Subcutaneous adipose tissue (tissue), 4 donors: ENCODE data around the gene ANAPC2. TPM values are rescaled to one million over a fixed set of nuclear protein-coding genes. Genes with fewer than 3 reads are reported as not detected.

Source experiments
- total RNA-seq, 4 donors: library from RNA; depleted of rRNA; stranded (reverse); fragments of >200 nt; gene quantifications; one replicate each; pipeline ENCODE4 v1.1.0, GENCODE V29; 2016
- TF ChIP-seq, protein P1 (sequence below): fragments of 450-650 bp; IDR thresholded peaks from one replicate; pipeline ENCODE4 v1.5.1; 2016; ENCODE audit warnings: low read depth, mild to moderate bottlenecking, control low read depth, antibody characterized with exemption, moderate library complexity

Gene ANAPC2
- total RNA-seq, 4 donors from 2014 or later = 11.6 to 53.1 (median 22.6) TPM

GRCh38 chr9:137159105-137160053, 29.0 kb downstream of the ANAPC2 start:
- TF ChIP-seq, protein P1, sequence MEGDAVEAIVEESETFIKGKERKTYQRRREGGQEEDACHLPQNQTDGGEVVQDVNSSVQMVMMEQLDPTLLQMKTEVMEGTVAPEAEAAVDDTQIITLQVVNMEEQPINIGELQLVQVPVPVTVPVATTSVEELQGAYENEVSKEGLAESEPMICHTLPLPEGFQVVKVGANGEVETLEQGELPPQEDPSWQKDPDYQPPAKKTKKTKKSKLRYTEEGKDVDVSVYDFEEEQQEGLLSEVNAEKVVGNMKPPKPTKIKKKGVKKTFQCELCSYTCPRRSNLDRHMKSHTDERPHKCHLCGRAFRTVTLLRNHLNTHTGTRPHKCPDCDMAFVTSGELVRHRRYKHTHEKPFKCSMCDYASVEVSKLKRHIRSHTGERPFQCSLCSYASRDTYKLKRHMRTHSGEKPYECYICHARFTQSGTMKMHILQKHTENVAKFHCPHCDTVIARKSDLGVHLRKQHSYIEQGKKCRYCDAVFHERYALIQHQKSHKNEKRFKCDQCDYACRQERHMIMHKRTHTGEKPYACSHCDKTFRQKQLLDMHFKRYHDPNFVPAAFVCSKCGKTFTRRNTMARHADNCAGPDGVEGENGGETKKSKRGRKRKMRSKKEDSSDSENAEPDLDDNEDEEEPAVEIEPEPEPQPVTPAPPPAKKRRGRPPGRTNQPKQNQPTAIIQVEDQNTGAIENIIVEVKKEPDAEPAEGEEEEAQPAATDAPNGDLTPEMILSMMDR = no peak

GRCh38 chr9:137158625-137159024, 29.7 kb downstream of the ANAPC2 start:
- TF ChIP-seq, protein P1 = no peak

- TF ChIP-seq, protein P1 = no peak
These were observed 30.5 kb downstream of the ANAPC2 start for GRCh38 chr9:137157618-137158415.

DNA sequence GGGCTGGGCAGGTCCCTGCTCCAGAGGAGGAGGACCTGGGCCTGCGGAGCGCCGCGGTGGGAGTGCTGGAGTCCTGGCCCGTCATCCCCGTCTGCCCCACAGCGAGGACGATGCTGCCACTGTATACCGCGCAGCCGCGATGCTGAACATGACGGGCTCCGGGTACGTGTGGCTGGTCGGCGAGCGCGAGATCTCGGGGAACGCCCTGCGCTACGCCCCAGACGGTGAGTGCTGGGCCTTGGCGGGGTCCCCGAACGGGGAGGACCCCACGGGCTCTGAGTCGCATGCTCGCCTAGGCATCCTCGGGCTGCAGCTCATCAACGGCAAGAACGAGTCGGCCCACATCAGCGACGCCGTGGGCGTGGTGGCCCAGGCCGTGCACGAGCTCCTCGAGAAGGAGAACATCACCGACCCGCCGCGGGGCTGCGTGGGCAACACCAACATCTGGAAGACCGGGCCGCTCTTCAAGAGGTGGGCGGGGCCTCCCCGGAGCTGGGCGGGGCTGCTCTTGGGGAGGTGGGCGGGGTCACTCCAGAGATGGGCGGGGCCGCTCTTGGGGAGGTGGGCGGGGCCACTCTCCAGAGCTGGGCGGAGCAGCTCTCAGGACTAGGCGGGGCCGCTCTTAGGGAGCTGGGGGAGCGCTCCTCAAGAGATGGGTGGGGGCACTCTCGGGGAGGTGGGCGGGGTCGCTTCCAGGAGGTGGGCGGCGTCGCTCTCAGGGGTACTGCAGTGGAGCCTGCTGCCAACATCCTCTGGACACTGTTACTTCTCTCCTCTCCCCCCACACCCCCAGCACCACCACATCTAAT, 31.6 kb downstream of the ANAPC2 start:
- TF ChIP-seq, protein P1 = no peak

DNA sequence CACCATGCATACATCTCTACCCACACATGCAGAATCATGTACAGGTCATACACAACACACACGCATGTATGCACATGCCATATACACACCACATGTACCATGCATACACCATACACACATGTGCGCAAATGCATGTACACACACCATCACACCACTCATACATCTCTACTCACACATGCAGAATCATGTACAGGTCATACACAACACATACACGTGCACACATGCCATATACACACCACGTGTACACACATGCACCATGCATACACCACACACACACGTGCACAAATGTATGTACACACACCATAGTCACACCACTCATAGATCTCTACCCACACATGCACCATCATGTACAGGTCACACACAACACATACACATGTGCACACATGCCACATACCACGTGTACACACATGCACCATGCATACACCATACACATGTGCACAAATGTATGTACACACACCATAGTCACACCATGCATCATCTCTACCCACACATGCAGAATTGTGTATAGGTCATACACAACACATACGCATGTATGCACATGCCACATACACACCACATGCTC, 35.4 kb downstream of the ANAPC2 start:
- TF ChIP-seq, protein P1 = no peak

DNA sequence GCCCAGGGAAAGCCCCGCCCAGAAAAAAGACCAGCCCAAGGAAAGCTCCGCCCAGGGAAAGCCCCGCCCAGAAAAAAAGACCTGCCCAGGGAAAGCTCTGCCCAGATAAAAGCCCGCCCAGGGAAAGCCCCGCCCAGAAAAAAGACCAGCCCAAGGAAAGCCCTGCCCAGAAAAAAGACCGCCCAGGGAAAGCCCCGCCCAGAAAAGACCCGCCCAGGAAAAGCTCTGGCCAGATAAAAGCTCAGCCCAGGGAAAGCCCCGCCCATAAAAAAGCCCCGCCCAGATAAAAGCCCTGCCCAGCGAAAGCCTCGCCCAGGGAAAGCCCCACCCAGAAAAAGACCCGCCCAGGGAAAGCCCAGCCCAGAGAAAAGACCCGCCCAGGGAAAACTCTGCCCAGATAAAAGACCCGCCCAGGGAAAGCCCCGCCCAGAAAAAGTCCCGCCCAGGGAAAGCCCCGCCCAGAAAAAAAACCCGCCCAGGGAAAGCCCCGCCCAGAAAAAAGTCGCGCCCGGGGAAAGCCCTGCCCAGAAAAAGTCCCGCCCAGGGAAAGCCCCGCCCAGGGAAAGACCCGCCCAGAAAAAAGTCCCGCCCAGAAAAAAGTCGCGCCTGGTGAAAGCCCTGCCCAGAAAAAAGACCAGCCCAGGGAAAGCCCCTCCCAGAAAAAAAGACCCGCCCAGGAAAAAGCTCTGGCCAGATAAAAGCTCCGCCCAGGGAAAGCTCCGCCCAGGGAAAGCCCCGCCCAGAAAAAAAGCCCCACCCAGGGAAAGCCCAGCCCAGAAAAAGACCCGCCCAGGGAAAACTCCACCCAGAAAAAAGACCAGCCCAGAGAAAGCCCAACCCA, 37.5 kb downstream of the ANAPC2 start:
- TF ChIP-seq, protein P1 = no peak
